NOMO-1 (cell line): ENCODE data around the gene PRDM16.

Source experiments
- DNase-seq, 2 experiments: peaks; one replicate each; lab custom pipeline; 2025; ENCODE audit not compliant: unreplicated experiment in 2 of 2; lab: John Stamatoyannopoulos, UW

Gene PRDM16

GRCh38 chr1:3360646-3361257 is 291.7 kb downstream of the PRDM16 start:
- no peak for DNase-seq

- no peak for DNase-seq
Observed at GRCh38 chr1:3363023-3363422, 294.0 kb downstream of the PRDM16 start.

GRCh38 chr1:3363756-3364155 is 294.8 kb downstream of the PRDM16 start:
- no peak for DNase-seq

- DNase-seq: no peak
Observed at GRCh38 chr1:3364551-3364950, 295.5 kb downstream of the PRDM16 start.

GRCh38 chr1:3364983-3365382 is 296.0 kb downstream of the PRDM16 start:
- no peak for DNase-seq

- DNase-seq: no peak
Observed at GRCh38 chr1:3365523-3366125, 296.6 kb downstream of the PRDM16 start.

GRCh38 chr1:3366126-3367051 is 297.4 kb downstream of the PRDM16 start:
- no peak for DNase-seq

- no peak for DNase-seq
Observed at GRCh38 chr1:3367376-3367775, 298.4 kb downstream of the PRDM16 start.

GRCh38 chr1:3368059-3368458 is 299.1 kb downstream of the PRDM16 start:
- DNase-seq: no peak

GRCh38 chr1:3368711-3369445 is 299.9 kb downstream of the PRDM16 start:
- no peak for DNase-seq

- no peak for DNase-seq
Observed at GRCh38 chr1:3369446-3370076, 300.6 kb downstream of the PRDM16 start.

GRCh38 chr1:3370856-3371703 is 302.1 kb downstream of the PRDM16 start:
- no peak for DNase-seq

- DNase-seq: no peak
Observed at GRCh38 chr1:3372317-3372716, 303.3 kb downstream of the PRDM16 start.

- no peak for DNase-seq
Observed at GRCh38 chr1:3373175-3373574, 304.2 kb downstream of the PRDM16 start.

- DNase-seq: no peak
Observed at GRCh38 chr1:3373700-3374405, 304.9 kb downstream of the PRDM16 start.

- no peak for DNase-seq
Observed at GRCh38 chr1:3375245-3375644, 306.2 kb downstream of the PRDM16 start.

GRCh38 chr1:3377166-3377565 is 308.2 kb downstream of the PRDM16 start:
- DNase-seq: no peak

- DNase-seq: no peak
Observed at GRCh38 chr1:3377604-3378279, 308.7 kb downstream of the PRDM16 start.
